Activated CD8-positive, alpha-beta T cell treated with anti-CD3 and anti-CD28 coated beads for 36 hours (primary cell): ENCODE measurements around the gene INTS6. TPM values are rescaled to one million over a fixed set of nuclear protein-coding genes. Genes with fewer than 3 reads are reported as not detected.

Source experiments
- ATAC-seq: fragments of 200-7000 bp; cut with Tn5 transposase; one replicate; pipeline ENCODE4 v1.10.0; 2021; ENCODE audit warnings: mild to moderate bottlenecking, moderate library complexity
- CTCF ChIA-PET: fragments of 350-600 bp; sonication (Branson Sonifier 250); formaldehyde crosslinking; loops from one replicate; lab custom pipeline; 2021; ENCODE audit warnings: antibody characterized with exemption; lab: Charles Lee
- POLR2A ChIA-PET: fragments of 350-600 bp; sonication (Branson Sonifier 250); formaldehyde crosslinking; loops from one replicate; lab custom pipeline; 2021; ENCODE audit warnings: antibody characterized with exemption; lab: Charles Lee
- DNase-seq: peaks from one replicate; pipeline ENCODE4 v3.0.0-alpha.2; 2020
- H3K27ac Mint-ChIP-seq: one replicate; pipeline ENCODE4 v1.8.0; 2021; ENCODE audit warnings: mild to moderate bottlenecking, mixed read lengths
- H3K27me3 Mint-ChIP-seq: one replicate; pipeline ENCODE4 v1.8.0; 2021; ENCODE audit warnings: mixed read lengths
- H3K36me3 Mint-ChIP-seq: one replicate; pipeline ENCODE4 v1.8.0; 2021; ENCODE audit warnings: low read depth, mixed read lengths
- H3K4me1 Mint-ChIP-seq: one replicate; pipeline ENCODE4 v1.8.0; 2021; ENCODE audit warnings: low read depth, mixed read lengths
- H3K4me3 Mint-ChIP-seq: one replicate; pipeline ENCODE4 v1.8.0; 2021; ENCODE audit warnings: mild to moderate bottlenecking, moderate library complexity, mixed read lengths
- H3K9me3 Mint-ChIP-seq: one replicate; pipeline ENCODE4 v1.8.0; 2021; ENCODE audit warnings: mixed read lengths
- CTCF ChIP-seq: fragments of 200-600 bp; IDR thresholded peaks from one replicate; pipeline ENCODE4 v1.8.0; 2022; ENCODE audit warnings: antibody characterized with exemption, mild to moderate bottlenecking
- intact Hi-C: fragments of 100-400 bp; cut with micrococcal nuclease; formaldehyde crosslinking; loops from one replicate; pipeline ENCODE4 v1.10.0; 2022
- total RNA-seq, 2 experiments: library from RNA; stranded (reverse); gene quantifications; one replicate each; pipeline ENCODE4 v1.2.3, GENCODE V29; 2021

Gene INTS6
- total RNA-seq, 2 experiments from 2014 or later = 52.4 to 54.5 TPM

GRCh38 chr13:51370116-51370515 lies 82.7 kb downstream of the INTS6 start:
- H3K4me3 Mint-ChIP-seq = no peak overlapping the region
- H3K36me3 Mint-ChIP-seq = peaks cover 25% of the 10 kb centered on the region
- H3K27me3 Mint-ChIP-seq = no peaks in the 10 kb centered on the region
- ATAC-seq (no peak), DNase-seq (no peak)
- no peaks in the 10 kb centered on the region for H3K9me3 Mint-ChIP-seq
- POLR2A ChIA-PET = no interaction called here
- H3K4me1 Mint-ChIP-seq = no peaks in the 10 kb centered on the region
- peak overlapping the region; percentile 4 for H3K27ac Mint-ChIP-seq
- CTCF ChIA-PET = no interaction called here
- intact Hi-C loops = no loop called here
- TF ChIP-seq CTCF = no peak

- Mint-ChIP-seq H3K4me3 (no peak overlapping the region), H3K4me1 (peaks cover 14% of the 10 kb centered on the region), H3K27ac (peak overlapping the region; percentile 4), H3K9me3 (no peaks in the 10 kb centered on the region), H3K27me3 (no peaks in the 10 kb centered on the region), H3K36me3 (peaks cover 40% of the 10 kb centered on the region)
- intact Hi-C loops = no loop called here
- CTCF ChIA-PET = interaction anchor here (1.1 kb wide), 1 partner anchor 434 kb away, joined by 3 read pairs; no protein-coding TSS in a partner anchor
- ATAC-seq (peak; percentile 47), DNase-seq (no peak)
- POLR2A ChIA-PET = no interaction called here
- TF ChIP-seq CTCF = no peak
Observed at GRCh38 chr13:51364404-51365008, 88.3 kb downstream of the INTS6 start.

GRCh38 chr13:51363625-51364024 lies 89.2 kb downstream of the INTS6 start:
- Mint-ChIP-seq H3K9me3 (no peaks in the 10 kb centered on the region), H3K4me1 (peaks cover 14% of the 10 kb centered on the region), H3K27ac (no peak overlapping the region), H3K27me3 (no peaks in the 10 kb centered on the region), H3K36me3 (peaks cover 34% of the 10 kb centered on the region), H3K4me3 (no peak overlapping the region)
- DNase-seq (no peak), ATAC-seq (peak; percentile 73)
- POLR2A ChIA-PET = no interaction called here
- CTCF ChIA-PET = no interaction called here
- intact Hi-C loops = no loop called here
- TF ChIP-seq CTCF = no peak

GRCh38 chr13:51361106-51361505 lies 91.7 kb downstream of the INTS6 start:
- intact Hi-C loops = no loop called here
- ATAC-seq = no peak
- no peak for DNase-seq
- Mint-ChIP-seq H3K9me3 (no peaks in the 10 kb centered on the region), H3K36me3 (peaks cover 28% of the 10 kb centered on the region), H3K27me3 (no peaks in the 10 kb centered on the region), H3K4me1 (peaks cover 14% of the 10 kb centered on the region), H3K27ac (no peak overlapping the region), H3K4me3 (no peak overlapping the region)
- POLR2A ChIA-PET = no interaction called here
- CTCF ChIA-PET = interaction anchor here (1.4 kb wide), 1 partner anchor 236 kb away, joined by 4 read pairs; no protein-coding TSS in a partner anchor
- no peak for TF ChIP-seq CTCF

GRCh38 chr13:51360489-51360888 lies 92.3 kb downstream of the INTS6 start:
- intact Hi-C loops = no loop called here
- POLR2A ChIA-PET = no interaction called here
- H3K27ac Mint-ChIP-seq = no peak overlapping the region
- no peak for TF ChIP-seq CTCF
- no peak overlapping the region for H3K4me3 Mint-ChIP-seq
- ATAC-seq (no peak), DNase-seq (no peak)
- peaks cover 26% of the 10 kb centered on the region for H3K36me3 Mint-ChIP-seq
- CTCF ChIA-PET = interaction anchor here (1.0 to 1.4 kb wide), 2 partner anchors 235 to 291 kb away, joined by 3 to 4 read pairs; no protein-coding TSS in a partner anchor
- H3K9me3 Mint-ChIP-seq = no peaks in the 10 kb centered on the region
- H3K27me3 Mint-ChIP-seq = no peaks in the 10 kb centered on the region
- H3K4me1 Mint-ChIP-seq = peaks cover 14% of the 10 kb centered on the region
